Naive thymus-derived CD4-positive, alpha-beta T cell (primary cell): ENCODE measurements around the gene SIPA1L3. TPM values are rescaled to one million over a fixed set of nuclear protein-coding genes. Genes with fewer than 3 reads are reported as not detected.
"Not testable (repeated sequence)": the region's sequence is repeated elsewhere in the genome, so short reads cannot be mapped to it uniquely, and the experiment has no call there.

Experiments used
- ATAC-seq: fragments of 150-1000 bp; cut with Tn5 transposase; 2 replicates; pipeline ENCODE4 v1.10.0; 2021; ENCODE audit warnings: mild to moderate bottlenecking, moderate library complexity
- CTCF ChIA-PET: fragments of 350-600 bp; sonication (Branson Sonifier 250); formaldehyde crosslinking; loops from one replicate; lab custom pipeline; 2021; ENCODE audit warnings: antibody characterized with exemption; lab: Charles Lee
- POLR2A ChIA-PET: fragments of 350-600 bp; sonication (Branson Sonifier 250); formaldehyde crosslinking; loops from one replicate; lab custom pipeline; 2021; ENCODE audit warnings: antibody characterized with exemption, inconsistent platforms; lab: Charles Lee
- DNase-seq, 9 donors: peaks; one replicate each; pipeline versions ENCODE4 v3.0.0 to v3.0.0-alpha.2; 2020 to 2022; ENCODE audit warnings: mixed read lengths in 1 of 9
- H3K27ac ChIP-seq: one replicate; pipeline ENCODE4 v1.7.0; 2013; ENCODE audit warnings: mild to moderate bottlenecking, low read depth, low read length, moderate library complexity
- H3K27me3 ChIP-seq, 2 donors: one replicate each; pipeline ENCODE4 v1.7.0; 2013; ENCODE audit warnings: low read length in 2 of 2, mild to moderate bottlenecking in 2 of 2, moderate library complexity in 2 of 2; ENCODE audit not compliant: control insufficient read depth in 2 of 2, insufficient read depth in 2 of 2
- H3K36me3 ChIP-seq, 3 experiments: 1 replicate in 2 of 3; 2 replicates in 1 of 3; pipeline ENCODE4 v1.7.0; 2013; ENCODE audit warnings: low read length in 3 of 3, mild to moderate bottlenecking in 3 of 3, moderate library complexity in 1 of 3; ENCODE audit not compliant: insufficient read depth in 3 of 3, control insufficient read depth in 2 of 3
- H3K4me1 ChIP-seq, 2 donors: one replicate each; pipeline ENCODE4 v1.7.0; 2013; ENCODE audit warnings: low read length in 2 of 2, mild to moderate bottlenecking in 2 of 2, moderate library complexity in 1 of 2; ENCODE audit not compliant: control insufficient read depth in 2 of 2, insufficient read depth in 2 of 2
- H3K4me3 ChIP-seq: 2 replicates; pipeline ENCODE4 v1.7.0; 2013; ENCODE audit warnings: mild to moderate bottlenecking, low read length
- H3K9me3 ChIP-seq, 3 experiments: 1 replicate in 2 of 3; 2 replicates in 1 of 3; pipeline ENCODE4 v1.7.0; 2013; ENCODE audit warnings: low read length in 3 of 3; ENCODE audit not compliant: control insufficient read depth in 2 of 3
- H3K27ac Mint-ChIP-seq, 9 donors: one replicate each; pipeline ENCODE4 v1.8.0; 2020 to 2022; ENCODE audit warnings: mixed read lengths in 9 of 9, mild to moderate bottlenecking in 8 of 9, moderate library complexity in 5 of 9, inconsistent platforms in 2 of 9
- H3K27me3 Mint-ChIP-seq, 5 donors: one replicate each; pipeline ENCODE4 v1.8.0; 2021 to 2022; ENCODE audit warnings: mixed read lengths in 5 of 5, mild to moderate bottlenecking in 1 of 5
- H3K36me3 Mint-ChIP-seq, 5 donors: one replicate each; pipeline ENCODE4 v1.8.0; 2020 to 2022; ENCODE audit warnings: mixed read lengths in 5 of 5, mild to moderate bottlenecking in 3 of 5, inconsistent platforms in 1 of 5
- H3K4me1 Mint-ChIP-seq, 7 donors: one replicate each; pipeline ENCODE4 v1.8.0; 2020 to 2022; ENCODE audit warnings: mixed read lengths in 7 of 7, mild to moderate bottlenecking in 3 of 7, inconsistent platforms in 1 of 7
- H3K4me3 Mint-ChIP-seq, 10 donors: one replicate each; pipeline ENCODE4 v1.8.0; 2020 to 2022; ENCODE audit warnings: mild to moderate bottlenecking in 10 of 10, mixed read lengths in 10 of 10, moderate library complexity in 6 of 10, inconsistent platforms in 2 of 10
- H3K9me3 Mint-ChIP-seq, 11 donors: one replicate each; pipeline ENCODE4 v1.8.0; 2020 to 2022; ENCODE audit warnings: mixed read lengths in 11 of 11, mild to moderate bottlenecking in 4 of 11, inconsistent platforms in 1 of 11, moderate library complexity in 1 of 11
- intact Hi-C, 2 donors: fragments of 100-400 bp; cut with micrococcal nuclease; formaldehyde crosslinking; loops; one replicate each; pipeline ENCODE4 v1.15.1; 2023
- polyA plus RNA-seq, 2 donors: library from polyadenylated mRNA; unstranded; fragments of 300-500 nt; fragmentation: Illumina TruSeq; gene quantifications; one replicate each; pipeline ENCODE4 v1.2.3, GENCODE V29; 2021
- total RNA-seq, 6 experiments: library from RNA in 5 of 6; stranded (reverse) in 5 of 6; gene quantifications; 1 replicate in 5 of 6; 2 replicates in 1 of 6; pipeline ENCODE4 v1.2.3 and lab custom pipeline; 2021 to 2026

SIPA1L3 gene
- total and polyA plus RNA-seq, 7 experiments from 2014 or later = 0.91 to 38.7 (median 22.5) TPM

DNA sequence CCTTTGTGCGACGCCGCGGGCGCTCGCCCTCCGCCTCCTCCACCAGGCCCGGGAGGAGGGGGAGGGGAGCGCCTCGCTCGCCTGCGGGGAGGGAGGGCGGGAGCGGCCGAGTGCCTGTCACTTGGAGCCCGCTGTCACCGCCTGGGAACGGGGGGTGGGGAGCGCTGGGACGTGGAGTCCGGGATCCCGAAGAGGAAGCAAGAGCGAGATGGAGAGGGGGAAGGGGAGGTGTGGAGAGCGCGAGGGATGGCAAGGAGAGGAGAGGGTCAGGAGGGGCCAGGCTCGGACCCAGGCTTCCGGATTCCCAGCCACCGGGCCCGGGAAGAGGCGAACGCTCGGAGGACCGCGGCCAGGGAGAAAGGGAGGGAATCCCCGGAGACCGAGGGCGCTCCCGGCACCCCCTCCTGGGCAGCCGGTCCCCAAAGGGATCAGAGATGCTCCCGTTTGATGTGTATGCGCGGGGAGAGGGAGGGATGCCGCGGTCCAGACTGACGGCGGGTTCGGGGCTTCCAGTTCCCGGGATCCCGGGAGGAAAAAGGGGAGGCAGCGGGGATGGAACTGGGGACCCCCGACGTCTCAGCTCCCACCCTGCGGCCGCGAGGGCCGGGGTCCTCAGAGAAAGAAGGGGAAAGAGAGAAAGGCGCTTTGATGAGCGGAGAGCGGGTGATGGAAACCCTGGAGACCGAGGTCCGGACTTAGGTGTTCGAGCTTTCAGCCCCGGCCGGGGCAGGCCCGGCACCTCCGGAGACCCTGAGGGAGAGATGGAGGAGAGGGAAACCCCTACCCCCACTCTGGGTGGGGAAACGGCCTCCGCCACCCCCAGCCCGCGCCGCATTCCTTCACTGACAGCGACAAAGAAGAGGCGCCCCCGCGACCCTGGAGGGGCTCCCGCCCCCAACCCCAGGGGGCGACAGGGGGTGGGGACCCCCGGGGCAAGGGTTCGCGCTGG lies 321.8 kb downstream of the SIPA1L3 start:
- H3K36me3 Mint-ChIP-seq = peaks cover 0 to 5% (median 0%) of the 10 kb centered on the region in 5 donors
- CTCF ChIA-PET = no interaction called here

DNA sequence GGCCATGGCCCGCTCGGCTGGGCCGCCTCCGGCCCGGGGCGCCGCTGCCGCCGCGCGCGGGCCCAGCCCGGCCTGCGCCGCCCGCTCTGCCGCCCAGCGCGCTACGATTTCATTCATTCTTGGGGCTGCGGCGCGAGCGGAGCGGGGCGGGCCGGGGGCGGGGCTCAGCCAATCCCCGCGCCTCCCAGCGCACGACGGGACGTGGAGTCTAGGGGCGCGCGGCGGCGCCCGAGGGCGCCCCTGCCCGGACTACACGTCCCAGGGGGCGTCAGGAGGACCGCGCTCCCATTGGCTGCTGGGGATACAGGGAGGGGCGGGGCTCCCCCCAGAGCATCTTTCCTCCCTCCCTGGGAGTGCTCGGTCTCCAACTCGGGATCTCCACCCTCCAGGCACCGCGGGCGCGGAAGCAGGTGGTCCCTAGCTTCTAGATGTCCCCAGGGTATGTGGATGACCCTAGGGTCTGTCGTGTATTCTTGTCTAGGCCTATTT lies 322.6 kb downstream of the SIPA1L3 start:
- H3K36me3 Mint-ChIP-seq = no peaks in the 10 kb centered on the region

More for the DNA sequence above, 321.8 kb downstream of the SIPA1L3 start:
- Mint-ChIP-seq H3K9me3 (peaks cover 0 to 2% (median 0%) of the 10 kb centered on the region in 11 donors), H3K27me3 (peaks cover 46 to 69% (median 64%) of the 10 kb centered on the region in 5 donors), H3K4me1 (peaks cover 5 to 26% (median 18%) of the 10 kb centered on the region in 7 donors), H3K27ac (peak overlapping the region in 1 of 9 donors; percentile 38), H3K4me3 (peak overlapping the region in 9 of 10 donors; percentile 6 to 75 (median 34))
- H3K9me3 ChIP-seq = no peaks in the 10 kb centered on the region
- no peaks in the 10 kb centered on the region for H3K36me3 ChIP-seq
- DNase-seq = no peak
- peaks cover 5 to 25% of the 10 kb centered on the region in 2 donors for H3K27me3 ChIP-seq
- no peak overlapping the region for H3K4me3 ChIP-seq
- no peak overlapping the region for H3K27ac ChIP-seq
- ATAC-seq = no peak
- H3K4me1 ChIP-seq = peaks cover 3 to 7% of the 10 kb centered on the region in 2 donors
- intact Hi-C loops = loop anchor here (1.0 to 5.0 kb wide), 3 partner anchors 107 to 326 kb away; partner anchors contain the start of gene CATSPERG (in 2 of the 2)
- POLR2A ChIA-PET = no interaction called here

DNA sequence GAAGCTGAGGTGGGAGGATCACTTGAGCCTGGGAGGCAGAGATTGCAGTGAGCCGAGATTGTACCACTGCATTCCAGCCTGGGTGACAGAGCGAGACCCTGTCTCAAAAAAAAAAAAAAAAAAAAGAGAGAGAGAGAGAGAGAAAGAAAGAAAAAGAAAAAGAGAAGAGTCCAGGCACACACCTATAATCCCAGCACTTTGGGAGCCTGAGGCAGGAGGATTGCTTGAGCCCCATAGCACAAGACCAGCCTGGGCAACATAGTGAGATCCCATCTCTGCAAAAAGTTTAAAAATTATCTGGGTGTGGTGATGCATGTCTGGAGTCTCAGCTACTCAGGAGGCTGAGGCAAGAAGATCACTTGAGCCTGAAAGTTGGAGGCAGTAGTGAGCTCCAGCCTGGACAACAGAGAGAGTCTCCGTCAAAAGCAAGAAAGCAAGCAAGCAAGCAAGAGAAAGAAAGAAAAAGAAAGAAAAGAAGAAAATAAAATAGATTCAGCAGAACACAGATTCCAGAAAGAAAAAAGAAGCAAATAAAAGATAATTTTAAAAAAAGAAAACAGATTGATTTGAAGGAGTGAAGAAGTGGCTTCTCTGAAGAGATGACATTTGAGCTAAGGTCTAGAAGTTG lies 323.6 kb downstream of the SIPA1L3 start:
- H3K27ac Mint-ChIP-seq, H3K4me1 ChIP-seq, H3K27ac ChIP-seq, POLR2A ChIA-PET, H3K36me3 ChIP-seq, DNase-seq, H3K9me3 ChIP-seq, H3K9me3 Mint-ChIP-seq, H3K4me3 ChIP-seq, ATAC-seq, H3K36me3 Mint-ChIP-seq: not testable (repeated sequence)
- intact Hi-C loops = loop anchor here in 1 of 2 donors (5.0 kb wide), 1 partner anchor 183 kb away; no protein-coding TSS in a partner anchor
- Mint-ChIP-seq H3K27me3 (peaks cover 43 to 56% (median 55%) of the 10 kb centered on the region in 5 donors), H3K4me1 (peaks cover 0 to 19% (median 14%) of the 10 kb centered on the region in 7 donors), H3K4me3 (peak overlapping the region in 2 of 10 donors; percentile 34 to 54)
- peaks cover 5 to 13% of the 10 kb centered on the region in 2 donors for H3K27me3 ChIP-seq
- CTCF ChIA-PET = interaction anchor here (0.7 kb wide), 2 partner anchors 20 to 176 kb away, joined by 3 to 4 read pairs; no protein-coding TSS in a partner anchor

More for the DNA sequence above, 322.6 kb downstream of the SIPA1L3 start:
- intact Hi-C loops = loop anchor here (1.0 to 5.0 kb wide), 4 partner anchors 106 to 327 kb away; partner anchors contain the start of gene CATSPERG (in 2 of the 2)
- H3K4me3 ChIP-seq = no peak overlapping the region
- no peaks in the 10 kb centered on the region for H3K9me3 ChIP-seq
- Mint-ChIP-seq H3K9me3 (peaks cover 0 to 2% (median 0%) of the 10 kb centered on the region in 11 donors), H3K4me1 (peaks cover under 1 to 20% (median 15%) of the 10 kb centered on the region in 7 donors), H3K27ac (no peak overlapping the region), H3K27me3 (peaks cover 45 to 66% (median 57%) of the 10 kb centered on the region in 5 donors), H3K4me3 (peak overlapping the region; percentile 7 to 77 (median 54))
- peaks cover 0 to 7% of the 10 kb centered on the region in 2 donors for H3K4me1 ChIP-seq
- no peaks in the 10 kb centered on the region for H3K36me3 ChIP-seq
- peaks cover 5 to 16% of the 10 kb centered on the region in 2 donors for H3K27me3 ChIP-seq
- ChIA-PET CTCF (interaction anchor here (0.6 kb wide), 1 partner anchor 14 kb away, joined by 3 read pairs; no protein-coding TSS in a partner anchor), POLR2A (no interaction called here)
- ATAC-seq = peak; percentile 91
- H3K27ac ChIP-seq = no peak overlapping the region
- peak in 8 of 9 donors; percentile 20 to 75 (median 41) for DNase-seq

DNA sequence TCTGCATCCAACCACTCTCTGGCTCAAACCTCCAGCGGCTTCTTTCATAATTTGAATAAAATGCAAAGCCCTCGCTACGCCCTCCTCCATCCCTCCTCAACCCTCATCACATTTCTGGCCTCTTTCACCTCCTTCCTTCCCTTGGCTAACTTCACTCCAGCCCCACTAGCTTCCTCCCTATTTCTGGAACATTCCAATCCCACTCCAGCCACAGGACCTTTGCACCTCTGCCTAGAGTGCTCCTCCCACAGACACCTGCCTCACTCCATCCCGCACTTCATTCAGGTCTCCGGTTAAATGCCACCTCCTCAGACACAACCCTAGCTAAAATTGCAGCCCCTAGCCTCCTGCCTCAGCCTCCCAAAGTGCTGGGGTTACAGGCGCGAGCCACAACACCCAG lies 324.9 kb downstream of the SIPA1L3 start:
- Histone ChIP-seq H3K4me1 (peaks cover 0 to 7% of the 10 kb centered on the region in 2 donors), H3K36me3 (no peaks in the 10 kb centered on the region), H3K27ac (no peak overlapping the region), H3K27me3 (peaks cover 5 to 13% of the 10 kb centered on the region in 2 donors), H3K9me3 (no peaks in the 10 kb centered on the region), H3K4me3 (no peak overlapping the region)
- intact Hi-C loops = loop anchor here in 1 of 2 donors (5.0 kb wide), 1 partner anchor 185 kb away; no protein-coding TSS in a partner anchor
- CTCF ChIA-PET = no interaction called here
- POLR2A ChIA-PET = no interaction called here
- Mint-ChIP-seq H3K4me3 (no peak overlapping the region), H3K4me1 (peaks cover 0 to 12% (median 7%) of the 10 kb centered on the region in 7 donors), H3K27ac (no peak overlapping the region), H3K27me3 (peaks cover 36 to 47% (median 43%) of the 10 kb centered on the region in 5 donors), H3K9me3 (peaks cover 0 to 2% (median 0%) of the 10 kb centered on the region in 11 donors), H3K36me3 (no peaks in the 10 kb centered on the region)
- DNase-seq (no peak), ATAC-seq (no peak)

DNA sequence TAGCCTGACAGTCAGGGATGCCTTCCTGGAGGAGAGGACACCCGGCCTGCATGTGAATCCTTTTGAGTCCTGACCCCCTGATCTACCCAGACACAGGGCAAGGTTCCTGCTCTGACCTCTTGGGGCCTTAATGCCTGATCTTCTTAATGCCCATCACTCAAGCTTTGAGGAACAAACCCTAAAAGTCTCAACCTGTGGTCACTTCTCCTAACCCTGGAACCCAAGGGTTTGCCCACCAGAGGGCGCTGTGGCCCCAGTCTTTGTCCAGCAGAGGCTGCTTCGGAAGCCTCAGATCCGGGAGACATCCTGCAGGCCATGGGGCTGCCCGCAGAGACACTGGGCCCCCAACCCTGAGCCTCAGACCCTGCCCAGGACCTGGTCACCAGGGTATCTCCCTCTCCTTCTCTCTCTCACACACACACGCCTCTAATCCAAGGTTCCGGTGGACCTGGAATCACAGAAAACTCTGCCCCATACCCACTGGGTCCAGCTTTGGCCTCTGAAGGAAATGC lies 326.8 kb downstream of the SIPA1L3 start:
- no peak overlapping the region for H3K4me3 Mint-ChIP-seq
- intact Hi-C loops = loop anchor here (1.0 to 5.0 kb wide), 3 partner anchors 102 to 331 kb away; partner anchors contain the start of gene CATSPERG (in 1 of the 2)
- CTCF ChIA-PET = interaction anchor here (0.7 to 1.6 kb wide), 2 partner anchors 28 to 227 kb away, joined by 4 to 5 read pairs; no protein-coding TSS in a partner anchor

More for the DNA sequence above, 326.8 kb downstream of the SIPA1L3 start:
- Mint-ChIP-seq H3K9me3 (peaks cover 0 to 2% (median 0%) of the 10 kb centered on the region in 11 donors), H3K4me1 (peaks cover 0 to 12% (median 3%) of the 10 kb centered on the region in 7 donors), H3K36me3 (no peaks in the 10 kb centered on the region), H3K27ac (no peak overlapping the region), H3K27me3 (peaks cover 25 to 39% (median 32%) of the 10 kb centered on the region in 5 donors)
- Histone ChIP-seq H3K27me3 (peaks cover 0 to 5% of the 10 kb centered on the region in 2 donors), H3K27ac (no peak overlapping the region), H3K9me3 (no peaks in the 10 kb centered on the region), H3K36me3 (no peaks in the 10 kb centered on the region), H3K4me1 (peaks cover 0 to 6% of the 10 kb centered on the region in 2 donors), H3K4me3 (no peak overlapping the region)
- POLR2A ChIA-PET = no interaction called here
- ATAC-seq (peak; percentile 71), DNase-seq (peak; percentile 22 to 88 (median 55))
